ENCODE results near the gene PAPLN.

DNA sequence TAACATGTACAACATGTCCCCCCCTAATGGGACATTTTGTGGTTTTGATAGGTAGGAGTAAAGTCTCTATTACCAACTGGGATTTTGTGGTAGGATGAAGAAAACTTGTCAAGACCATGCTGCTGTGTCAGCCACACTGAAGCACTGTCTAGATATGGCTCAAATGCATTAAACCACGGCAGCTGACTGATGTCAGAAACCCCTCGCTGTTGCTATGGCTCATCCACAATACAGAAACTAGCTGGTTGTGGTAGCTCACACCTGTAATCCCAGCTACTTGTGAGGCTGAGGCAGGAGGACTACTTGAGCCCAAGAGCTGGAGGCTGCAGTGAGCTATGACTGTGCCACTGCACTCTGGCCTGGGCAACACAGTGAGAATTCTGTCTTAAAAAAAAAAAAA lies 40.1 kb downstream of the PAPLN start:
- TF ChIP-seq, protein P1, sequence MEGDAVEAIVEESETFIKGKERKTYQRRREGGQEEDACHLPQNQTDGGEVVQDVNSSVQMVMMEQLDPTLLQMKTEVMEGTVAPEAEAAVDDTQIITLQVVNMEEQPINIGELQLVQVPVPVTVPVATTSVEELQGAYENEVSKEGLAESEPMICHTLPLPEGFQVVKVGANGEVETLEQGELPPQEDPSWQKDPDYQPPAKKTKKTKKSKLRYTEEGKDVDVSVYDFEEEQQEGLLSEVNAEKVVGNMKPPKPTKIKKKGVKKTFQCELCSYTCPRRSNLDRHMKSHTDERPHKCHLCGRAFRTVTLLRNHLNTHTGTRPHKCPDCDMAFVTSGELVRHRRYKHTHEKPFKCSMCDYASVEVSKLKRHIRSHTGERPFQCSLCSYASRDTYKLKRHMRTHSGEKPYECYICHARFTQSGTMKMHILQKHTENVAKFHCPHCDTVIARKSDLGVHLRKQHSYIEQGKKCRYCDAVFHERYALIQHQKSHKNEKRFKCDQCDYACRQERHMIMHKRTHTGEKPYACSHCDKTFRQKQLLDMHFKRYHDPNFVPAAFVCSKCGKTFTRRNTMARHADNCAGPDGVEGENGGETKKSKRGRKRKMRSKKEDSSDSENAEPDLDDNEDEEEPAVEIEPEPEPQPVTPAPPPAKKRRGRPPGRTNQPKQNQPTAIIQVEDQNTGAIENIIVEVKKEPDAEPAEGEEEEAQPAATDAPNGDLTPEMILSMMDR (IDR thresholded peaks at IDR 0.05; ENCODE audit: low read depth, low read length): no peak
- no peak for TF ChIP-seq POLR2A (IDR thresholded peaks at IDR 0.05; ENCODE audit: extremely low read depth, insufficient read length)
- TF ChIP-seq, protein P2, sequence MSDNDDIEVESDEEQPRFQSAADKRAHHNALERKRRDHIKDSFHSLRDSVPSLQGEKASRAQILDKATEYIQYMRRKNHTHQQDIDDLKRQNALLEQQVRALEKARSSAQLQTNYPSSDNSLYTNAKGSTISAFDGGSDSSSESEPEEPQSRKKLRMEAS (IDR thresholded peaks at IDR 0.05; ENCODE audit: low read depth, low read length): no peak
- no peak for TF ChIP-seq MYC (IDR thresholded peaks at IDR 0.05; ENCODE audit: low read depth, low read length)

Measured in NB4 (cell line).